GM23248 (cell line): ENCODE data around the gene SNX6.

Experiments used
- EZH2 ChIP-seq: fragments of 200-600 bp; sonication (generic); IDR thresholded peaks from 2 replicates; pipeline ENCODE4 v1.6.1; 2018; ENCODE audit warnings: antibody characterized with exemption, mild to moderate bottlenecking; ENCODE audit not compliant: insufficient read depth, poor library complexity, severe bottlenecking
- EZH2phosphoT487 ChIP-seq: fragments of 200-600 bp; sonication (generic); IDR thresholded peaks from 2 replicates; pipeline ENCODE4 v1.6.1; 2018; ENCODE audit warnings: antibody characterized with exemption, moderate library complexity, mild to moderate bottlenecking, low read depth; ENCODE audit not compliant: insufficient read depth

GRCh38 chr14:34615507-34615906 lies 14.4 kb downstream of the SNX6 start:
- TF ChIP-seq EZH2 = no peak
- no peak for TF ChIP-seq EZH2phosphoT487
